C4-2B (cell line): ENCODE data around the gene NFE2L2.
A peak's percentile ranks its signal among the peaks of the same experiment; 100 is the strongest.
"Not testable (repeated sequence)": the region's sequence is repeated elsewhere in the genome, so short reads cannot be mapped to it uniquely, and the experiment has no call there.

ENCODE experiments used
- H3K27ac ChIP-seq: fragments of 450-650 bp; 2 replicates; pipeline ENCODE4 v1.5.1; 2017
- CTCF ChIP-seq: fragments of 450-650 bp; conservative IDR thresholded peaks from 2 replicates; pipeline ENCODE4 v1.5.1; 2017; ENCODE audit warnings: mild to moderate bottlenecking
- ZFX ChIP-seq: fragments of 450-650 bp; IDR thresholded peaks from 2 replicates; pipeline ENCODE4 v1.6.1; 2017

Gene NFE2L2

GRCh38 chr2:177249038-177249437, 15.5 kb downstream of the NFE2L2 start:
- no peak overlapping the region for H3K27ac ChIP-seq
- TF ChIP-seq ZFX = no peak
- TF ChIP-seq CTCF = no peak

GRCh38 chr2:177247693-177248262, 16.7 kb downstream of the NFE2L2 start:
- no peak overlapping the region for H3K27ac ChIP-seq
- TF ChIP-seq CTCF (no peak), ZFX (no peak)

- H3K27ac ChIP-seq = not testable (repeated sequence)
Observed at GRCh38 chr2:177246523-177247030, 17.9 kb downstream of the NFE2L2 start.

GRCh38 chr2:177246000-177246399, 18.5 kb downstream of the NFE2L2 start:
- no peak overlapping the region; the same call in 1 of the 2 replicates for H3K27ac ChIP-seq
- TF ChIP-seq ZFX (no peak), CTCF (no peak)

- H3K27ac ChIP-seq = no peak overlapping the region
Observed at GRCh38 chr2:177245010-177245422, 19.5 kb downstream of the NFE2L2 start.

GRCh38 chr2:177244244-177244771, 20.2 kb downstream of the NFE2L2 start:
- H3K27ac ChIP-seq = no peak overlapping the region

More at GRCh38 chr2:177245010-177245422, 19.5 kb downstream of the NFE2L2 start:
- TF ChIP-seq ZFX = no peak
- TF ChIP-seq CTCF = no peak

GRCh38 chr2:177243476-177243875, 21.1 kb downstream of the NFE2L2 start:
- TF ChIP-seq CTCF (no peak), ZFX (no peak)
- peak overlapping the region; percentile 85 for H3K27ac ChIP-seq

More at GRCh38 chr2:177244244-177244771, 20.2 kb downstream of the NFE2L2 start:
- TF ChIP-seq CTCF = no peak
- TF ChIP-seq ZFX = no peak

GRCh38 chr2:177243073-177243472, 21.5 kb downstream of the NFE2L2 start:
- H3K27ac ChIP-seq = peak overlapping the region; percentile 85
- no peak for TF ChIP-seq ZFX
- no peak for TF ChIP-seq CTCF
